K562 (cell line): ENCODE measurements around the gene SGPL1. TPM values are rescaled to one million over a fixed set of nuclear protein-coding genes. Genes with fewer than 3 reads are reported as not detected.

ENCODE experiments used
- NFIC ChIP-seq: fragments of 450-650 bp; IDR thresholded peaks from 2 replicates; pipeline ENCODE4 v1.6.1; 2017; ENCODE audit warnings: mild to moderate bottlenecking, inconsistent platforms
- PCBP1 ChIP-seq: fragments of 200-400 bp; formaldehyde crosslinking; IDR thresholded peaks from 2 replicates; pipeline ENCODE4 v1.6.1; 2018; ENCODE audit warnings: mild to moderate bottlenecking, low read depth, low read length; ENCODE audit not compliant: poor library complexity, severe bottlenecking
- PCBP2 ChIP-seq: fragments of 200-400 bp; formaldehyde crosslinking; IDR thresholded peaks from 2 replicates; pipeline ENCODE4 v1.6.1; 2018; ENCODE audit warnings: low read length, low read depth, mild to moderate bottlenecking, moderate library complexity; ENCODE audit not compliant: poor library complexity, severe bottlenecking
- PML ChIP-seq: IDR thresholded peaks from 2 replicates; pipeline ENCODE4 v1.6.1; 2012; ENCODE audit warnings: low read length, inconsistent platforms
- RBBP5 ChIP-seq: fragments of 200-600 bp; sonication (generic); IDR thresholded peaks from 2 replicates; pipeline ENCODE4 v1.6.1; 2012; ENCODE audit warnings: borderline replicate concordance, mild to moderate bottlenecking, low read length, control low read depth, inconsistent platforms; ENCODE audit not compliant: insufficient read depth, poor library complexity, severe bottlenecking
- RHOXF2B ChIP-seq: fragments of 250-450 bp; sonication (Bioruptor Pico); conservative IDR thresholded peaks from 2 replicates; pipeline ENCODE4 v1.5.1; 2021
- SMARCA5 ChIP-seq: fragments of 450-650 bp; IDR thresholded peaks from 2 replicates; pipeline ENCODE4 v1.6.1; 2016
- XRCC4 ChIP-seq: IDR thresholded peaks from one replicate; pipeline ENCODE4 v1.6.1; 2011; ENCODE audit not compliant: insufficient read depth, insufficient read length; ENCODE audit errors: extremely low read depth
- ZBTB7A ChIP-seq: IDR thresholded peaks from 2 replicates; pipeline ENCODE4 v1.6.1; 2011; ENCODE audit warnings: low read depth, mild to moderate bottlenecking, low read length, moderate library complexity, borderline replicate concordance; ENCODE audit not compliant: control insufficient read depth
- ZNF445 ChIP-seq: fragments of 250-450 bp; sonication (Bioruptor Pico); IDR thresholded peaks from 2 replicates; pipeline ENCODE4 v1.4.0; 2020; ENCODE audit warnings: low read depth, mild to moderate bottlenecking, moderate library complexity
- polyA plus RNA-seq, 8 experiments: library from polyadenylated mRNA; depleted of rRNA in 4 of 8; stranded (reverse) in 5 of 8; unstranded in 3 of 8; fragments of >200 nt; fragmentation: Nextera tagmentation in 2 of 8; fragmentation: Illumina TruSeq in 1 of 8; extraction: Ambion mirVana in 2 of 8; extraction: Trizol in 1 of 8; gene quantifications; 2 replicates each; pipeline versions ENCODE4 v1.2.1 to v1.2.3, GENCODE V29; 2011 to 2014; ENCODE audit warnings: inconsistent platforms in 1 of 8, missing spikeins in 1 of 8
- total RNA-seq, 7 experiments: library from RNA; depleted of rRNA in 6 of 7; stranded (reverse); fragments of >200 nt in 6 of 7; fragmentation: Illumina TruSeq in 2 of 7; extraction: Trizol in 2 of 7; gene quantifications; 2 replicates each; pipeline versions ENCODE4 v1.2.1 to v1.2.3, GENCODE V29; 2011 to 2021; ENCODE audit warnings: low replicate concordance in 1 of 7
- TF ChIP-seq, protein P1 (sequence below): fragments of 450-650 bp; conservative IDR thresholded peaks from 2 replicates; pipeline ENCODE4 v1.6.1; 2016; ENCODE audit warnings: missing genetic modification characterization, low read depth, mild to moderate bottlenecking, missing compliant biosample characterization, moderate library complexity
- TF ChIP-seq, protein P2 (sequence below): fragments of 250-450 bp; sonication (Bioruptor Pico); IDR thresholded peaks from 2 replicates; pipeline ENCODE4 v1.5.0; 2021; ENCODE audit warnings: mild to moderate bottlenecking, moderate library complexity
- TF ChIP-seq, protein P3 (sequence below): sonication (generic); formaldehyde crosslinking; IDR thresholded peaks from 2 replicates; pipeline ENCODE4 v1.8.1; 2023; ENCODE audit warnings: missing genetic modification reagents, mild to moderate bottlenecking, borderline replicate concordance
- TF ChIP-seq, protein P4 (sequence below): fragments of 450-650 bp; IDR thresholded peaks from 2 replicates; pipeline ENCODE4 v1.6.1; 2017; ENCODE audit warnings: mild to moderate bottlenecking, moderate library complexity
- TF ChIP-seq, protein P5 (sequence below): fragments of 450-650 bp; IDR thresholded peaks from 2 replicates; pipeline ENCODE4 v1.6.1; 2017; ENCODE audit warnings: antibody characterized with exemption

The SGPL1 gene
- total and polyA plus RNA-seq, 9 of the 15 experiments (the other 6 are each of a cell fraction or from before 2014, with no cell fraction given): 6.0 to 18.0 (median 8.7) TPM

DNA sequence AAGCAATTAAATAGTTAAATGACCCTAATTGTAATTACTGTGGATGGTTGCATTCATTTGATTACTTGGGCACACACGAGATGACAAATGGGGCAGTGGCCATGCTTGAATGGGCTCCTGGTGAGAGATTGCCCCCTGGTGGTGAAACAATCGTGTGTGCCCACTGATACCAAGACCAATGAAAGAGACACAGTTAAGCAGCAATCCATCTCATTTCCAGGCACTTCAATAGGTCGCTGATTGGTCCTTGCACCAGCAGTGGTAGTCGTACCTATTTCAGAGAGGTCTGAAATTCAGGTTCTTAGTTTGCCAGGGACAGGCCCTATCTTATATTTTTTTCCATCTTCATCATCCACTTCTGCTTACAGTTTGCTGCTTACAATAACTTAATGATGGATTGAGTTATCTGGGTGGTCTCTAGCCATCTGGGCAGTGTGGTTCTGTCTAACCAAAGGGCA is 64.4 kb downstream of the SGPL1 start (continued):
- TF ChIP-seq PCBP1 (no peak), XRCC4 (no peak), PML (no peak), RHOXF2B (CRISPR knock-in tag) (no peak), ZBTB7A (no peak), RBBP5 (no peak), ZNF445 (CRISPR knock-in tag) (no peak), SMARCA5 (no peak), NFIC (no peak), PCBP2 (no peak)
- TF ChIP-seq, protein P1, sequence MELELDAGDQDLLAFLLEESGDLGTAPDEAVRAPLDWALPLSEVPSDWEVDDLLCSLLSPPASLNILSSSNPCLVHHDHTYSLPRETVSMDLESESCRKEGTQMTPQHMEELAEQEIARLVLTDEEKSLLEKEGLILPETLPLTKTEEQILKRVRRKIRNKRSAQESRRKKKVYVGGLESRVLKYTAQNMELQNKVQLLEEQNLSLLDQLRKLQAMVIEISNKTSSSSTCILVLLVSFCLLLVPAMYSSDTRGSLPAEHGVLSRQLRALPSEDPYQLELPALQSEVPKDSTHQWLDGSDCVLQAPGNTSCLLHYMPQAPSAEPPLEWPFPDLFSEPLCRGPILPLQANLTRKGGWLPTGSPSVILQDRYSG (tag): no peak
- TF ChIP-seq, protein P2, sequence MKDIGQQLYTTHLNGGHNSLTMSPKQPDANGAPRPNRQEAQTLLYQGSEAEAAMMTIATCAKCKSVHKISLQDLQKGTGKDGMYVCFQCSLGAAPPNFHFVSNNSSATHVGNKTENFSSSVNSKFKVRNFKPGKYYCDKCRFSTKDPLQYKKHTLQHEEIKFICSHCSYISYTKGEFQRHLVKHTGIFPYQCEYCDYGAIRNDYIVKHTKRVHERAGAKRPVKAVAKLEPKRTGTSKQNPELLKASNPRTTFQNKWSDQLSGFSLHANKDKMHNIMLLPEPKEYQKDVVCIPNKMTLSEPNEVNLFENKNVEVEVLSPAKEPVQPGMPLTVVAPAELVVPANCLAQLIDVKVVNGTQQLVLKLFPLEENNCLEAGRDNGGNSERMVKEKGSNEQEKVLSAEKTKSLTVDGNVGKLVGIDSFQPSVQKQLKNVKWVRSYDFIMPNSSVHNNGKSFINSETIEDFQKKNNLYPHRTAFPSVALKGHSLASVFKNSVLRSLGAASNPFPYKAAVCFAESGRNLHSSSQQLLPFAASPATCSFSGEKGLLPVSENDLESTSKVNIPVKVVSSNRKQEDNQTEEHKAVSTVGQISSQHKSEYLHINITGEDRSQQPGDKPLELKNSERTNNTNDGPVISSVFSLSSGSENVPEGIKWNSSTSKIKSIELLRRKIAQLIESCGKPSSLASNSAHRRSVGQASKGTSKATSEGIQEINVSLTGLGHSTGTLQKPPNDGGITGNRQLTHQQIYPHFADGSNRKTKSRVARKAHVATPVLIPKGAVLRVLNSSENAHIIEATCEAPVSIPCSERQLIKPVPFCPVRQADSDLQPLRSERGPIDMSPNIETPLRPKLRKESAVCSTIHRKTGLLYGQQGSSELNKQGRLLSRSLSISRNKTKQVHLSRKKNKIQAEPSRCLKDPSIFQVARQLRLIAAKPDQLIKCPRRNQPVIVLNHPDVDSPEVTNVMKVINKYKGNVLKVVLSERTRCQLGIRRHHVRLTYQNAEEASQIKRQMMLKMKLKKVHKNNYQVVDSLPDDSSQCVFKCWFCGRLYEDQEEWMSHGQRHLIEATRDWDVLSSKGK (CRISPR knock-in tag): no peak
- TF ChIP-seq, protein P3, sequence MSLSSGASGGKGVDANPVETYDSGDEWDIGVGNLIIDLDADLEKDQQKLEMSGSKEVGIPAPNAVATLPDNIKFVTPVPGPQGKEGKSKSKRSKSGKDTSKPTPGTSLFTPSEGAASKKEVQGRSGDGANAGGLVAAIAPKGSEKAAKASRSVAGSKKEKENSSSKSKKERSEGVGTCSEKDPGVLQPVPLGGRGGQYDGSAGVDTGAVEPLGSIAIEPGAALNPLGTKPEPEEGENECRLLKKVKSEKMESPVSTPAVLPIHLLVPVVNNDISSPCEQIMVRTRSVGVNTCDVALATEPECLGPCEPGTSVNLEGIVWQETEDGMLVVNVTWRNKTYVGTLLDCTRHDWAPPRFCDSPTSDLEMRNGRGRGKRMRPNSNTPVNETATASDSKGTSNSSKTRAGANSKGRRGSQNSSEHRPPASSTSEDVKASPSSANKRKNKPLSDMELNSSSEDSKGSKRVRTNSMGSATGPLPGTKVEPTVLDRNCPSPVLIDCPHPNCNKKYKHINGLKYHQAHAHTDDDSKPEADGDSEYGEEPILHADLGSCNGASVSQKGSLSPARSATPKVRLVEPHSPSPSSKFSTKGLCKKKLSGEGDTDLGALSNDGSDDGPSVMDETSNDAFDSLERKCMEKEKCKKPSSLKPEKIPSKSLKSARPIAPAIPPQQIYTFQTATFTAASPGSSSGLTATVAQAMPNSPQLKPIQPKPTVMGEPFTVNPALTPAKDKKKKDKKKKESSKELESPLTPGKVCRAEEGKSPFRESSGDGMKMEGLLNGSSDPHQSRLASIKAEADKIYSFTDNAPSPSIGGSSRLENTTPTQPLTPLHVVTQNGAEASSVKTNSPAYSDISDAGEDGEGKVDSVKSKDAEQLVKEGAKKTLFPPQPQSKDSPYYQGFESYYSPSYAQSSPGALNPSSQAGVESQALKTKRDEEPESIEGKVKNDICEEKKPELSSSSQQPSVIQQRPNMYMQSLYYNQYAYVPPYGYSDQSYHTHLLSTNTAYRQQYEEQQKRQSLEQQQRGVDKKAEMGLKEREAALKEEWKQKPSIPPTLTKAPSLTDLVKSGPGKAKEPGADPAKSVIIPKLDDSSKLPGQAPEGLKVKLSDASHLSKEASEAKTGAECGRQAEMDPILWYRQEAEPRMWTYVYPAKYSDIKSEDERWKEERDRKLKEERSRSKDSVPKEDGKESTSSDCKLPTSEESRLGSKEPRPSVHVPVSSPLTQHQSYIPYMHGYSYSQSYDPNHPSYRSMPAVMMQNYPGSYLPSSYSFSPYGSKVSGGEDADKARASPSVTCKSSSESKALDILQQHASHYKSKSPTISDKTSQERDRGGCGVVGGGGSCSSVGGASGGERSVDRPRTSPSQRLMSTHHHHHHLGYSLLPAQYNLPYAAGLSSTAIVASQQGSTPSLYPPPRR: no peak
- TF ChIP-seq, protein P4, sequence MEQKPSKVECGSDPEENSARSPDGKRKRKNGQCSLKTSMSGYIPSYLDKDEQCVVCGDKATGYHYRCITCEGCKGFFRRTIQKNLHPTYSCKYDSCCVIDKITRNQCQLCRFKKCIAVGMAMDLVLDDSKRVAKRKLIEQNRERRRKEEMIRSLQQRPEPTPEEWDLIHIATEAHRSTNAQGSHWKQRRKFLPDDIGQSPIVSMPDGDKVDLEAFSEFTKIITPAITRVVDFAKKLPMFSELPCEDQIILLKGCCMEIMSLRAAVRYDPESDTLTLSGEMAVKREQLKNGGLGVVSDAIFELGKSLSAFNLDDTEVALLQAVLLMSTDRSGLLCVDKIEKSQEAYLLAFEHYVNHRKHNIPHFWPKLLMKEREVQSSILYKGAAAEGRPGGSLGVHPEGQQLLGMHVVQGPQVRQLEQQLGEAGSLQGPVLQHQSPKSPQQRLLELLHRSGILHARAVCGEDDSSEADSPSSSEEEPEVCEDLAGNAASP: no peak
- TF ChIP-seq, protein P5, sequence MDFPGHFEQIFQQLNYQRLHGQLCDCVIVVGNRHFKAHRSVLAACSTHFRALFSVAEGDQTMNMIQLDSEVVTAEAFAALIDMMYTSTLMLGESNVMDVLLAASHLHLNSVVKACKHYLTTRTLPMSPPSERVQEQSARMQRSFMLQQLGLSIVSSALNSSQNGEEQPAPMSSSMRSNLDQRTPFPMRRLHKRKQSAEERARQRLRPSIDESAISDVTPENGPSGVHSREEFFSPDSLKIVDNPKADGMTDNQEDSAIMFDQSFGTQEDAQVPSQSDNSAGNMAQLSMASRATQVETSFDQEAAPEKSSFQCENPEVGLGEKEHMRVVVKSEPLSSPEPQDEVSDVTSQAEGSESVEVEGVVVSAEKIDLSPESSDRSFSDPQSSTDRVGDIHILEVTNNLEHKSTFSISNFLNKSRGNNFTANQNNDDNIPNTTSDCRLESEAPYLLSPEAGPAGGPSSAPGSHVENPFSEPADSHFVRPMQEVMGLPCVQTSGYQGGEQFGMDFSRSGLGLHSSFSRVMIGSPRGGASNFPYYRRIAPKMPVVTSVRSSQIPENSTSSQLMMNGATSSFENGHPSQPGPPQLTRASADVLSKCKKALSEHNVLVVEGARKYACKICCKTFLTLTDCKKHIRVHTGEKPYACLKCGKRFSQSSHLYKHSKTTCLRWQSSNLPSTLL: no peak
